GM19455 (cell line): ENCODE results near the gene TFCP2L1.

ENCODE experiments used
- ATAC-seq: cut with Tn5 transposase; IDR thresholded peaks from one replicate; pipeline ENCODE4 v1.9.1; 2021; ENCODE audit not compliant: unreplicated experiment

Gene TFCP2L1

GRCh38 chr2:121179467-121179866, 105.5 kb downstream of the TFCP2L1 start:
- no peak for ATAC-seq

DNA sequence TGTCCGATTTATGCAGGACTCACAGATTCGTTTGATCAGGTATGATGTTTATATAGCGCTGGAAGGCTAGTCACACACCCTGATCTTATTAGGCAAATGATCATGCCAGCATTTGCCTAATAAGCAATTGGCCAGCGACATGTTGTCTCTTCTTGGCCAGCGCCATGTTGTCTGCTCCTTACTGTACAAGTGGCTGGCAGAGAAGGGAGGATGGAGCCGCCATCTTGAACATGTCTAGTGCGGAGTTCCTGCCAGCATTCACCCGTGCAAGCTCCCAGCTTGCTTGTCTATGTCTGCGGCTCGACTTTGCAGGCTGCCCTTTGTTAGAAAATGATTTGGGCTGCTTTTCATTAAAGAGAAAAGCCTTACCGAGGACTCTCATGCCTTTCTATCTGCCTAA, 106.3 kb downstream of the TFCP2L1 start:
- ATAC-seq: no peak

DNA sequence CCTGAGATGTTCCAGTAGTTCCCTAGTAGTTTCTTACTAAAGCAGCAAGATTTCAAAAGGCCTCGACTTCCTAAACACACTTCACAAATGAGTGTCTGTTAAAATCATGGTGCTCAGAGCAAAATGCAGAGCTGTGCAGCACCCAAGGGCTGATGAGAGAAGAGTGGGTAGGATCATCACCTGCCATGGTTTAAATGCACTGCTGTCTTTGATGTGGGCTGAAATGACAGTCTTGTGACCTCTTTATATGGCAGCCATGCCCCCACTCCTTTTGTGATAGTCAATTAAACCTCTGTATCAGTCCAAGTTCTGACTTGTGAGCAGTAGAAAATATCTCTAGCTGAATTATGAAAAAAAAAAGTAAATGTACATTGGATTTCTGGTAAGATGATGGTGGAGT, 107.1 kb downstream of the TFCP2L1 start:
- no peak for ATAC-seq

GRCh38 chr2:121175326-121175725, 109.7 kb downstream of the TFCP2L1 start:
- ATAC-seq: no peak

DNA sequence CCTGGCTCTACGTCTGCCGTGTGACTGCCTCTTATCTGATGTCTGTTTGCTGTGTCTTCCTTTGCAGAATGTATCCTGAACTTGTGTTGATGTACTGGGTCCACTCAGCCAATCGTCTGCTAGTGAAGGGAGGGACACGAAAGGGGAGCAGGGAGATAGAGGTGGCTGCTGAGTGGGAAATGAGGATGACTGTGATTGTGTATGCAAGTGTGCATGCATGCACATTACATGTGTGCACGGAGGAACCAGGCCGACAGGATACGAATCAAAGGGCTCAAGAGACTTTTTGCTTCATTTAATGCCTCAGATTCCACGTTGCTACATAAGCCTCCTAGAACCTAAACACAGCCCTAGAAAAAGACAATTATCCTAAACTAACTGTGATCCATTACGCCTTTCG, 111.2 kb downstream of the TFCP2L1 start:
- ATAC-seq: no peak

- no peak for ATAC-seq
These were observed 111.9 kb downstream of the TFCP2L1 start for GRCh38 chr2:121173112-121173511.

DNA sequence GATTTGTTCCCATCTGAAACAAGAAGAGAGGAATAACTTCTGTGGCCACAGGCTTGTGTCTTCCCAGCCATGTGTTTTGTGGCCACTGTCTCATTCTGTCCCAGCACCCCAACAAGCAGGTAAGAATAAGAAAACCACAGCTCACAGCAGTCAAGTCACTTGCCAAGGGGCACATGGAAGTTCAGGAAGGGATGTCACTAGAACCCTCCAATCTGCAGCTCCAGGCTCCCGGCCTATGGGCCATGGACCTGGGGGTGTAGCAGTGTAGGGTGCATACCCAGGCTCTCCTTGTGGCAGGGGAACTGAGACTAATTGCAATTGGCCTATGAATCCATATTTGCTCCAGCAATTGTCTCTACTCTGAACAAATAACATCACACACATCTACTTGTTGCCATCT, 112.5 kb downstream of the TFCP2L1 start:
- ATAC-seq: no peak

GRCh38 chr2:121171625-121172119, 113.3 kb downstream of the TFCP2L1 start:
- no peak for ATAC-seq

DNA sequence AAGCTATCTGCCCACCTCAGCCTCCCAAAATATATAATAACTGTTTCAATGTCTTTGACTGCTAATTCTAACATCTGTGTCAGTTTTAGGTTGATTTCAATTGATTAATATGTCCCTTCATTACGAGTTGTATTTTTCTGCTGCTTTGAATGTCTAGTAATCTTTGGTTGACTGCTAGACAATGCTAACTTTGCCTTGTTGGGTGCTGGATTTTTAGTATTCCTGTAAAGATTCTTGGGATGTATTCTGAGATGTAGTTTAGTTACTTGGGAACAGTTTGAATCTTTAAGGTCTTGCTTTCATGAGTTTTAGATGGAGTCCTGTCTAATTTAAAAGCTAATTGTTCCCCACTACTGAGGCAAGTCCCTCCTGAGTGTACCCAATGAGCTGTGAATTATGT, 114.4 kb downstream of the TFCP2L1 start:
- ATAC-seq: no peak

- ATAC-seq: no peak
These were observed 117.6 kb downstream of the TFCP2L1 start for GRCh38 chr2:121167411-121167810.
